Astrocyte (in vitro differentiated cells and primary cell): Measurements from ENCODE around the gene BANP.
"Not testable (repeated sequence)": the region's sequence is repeated elsewhere in the genome, so short reads cannot be mapped to it uniquely, and the experiment has no call there.

Experiments
- CTCF ChIP-seq: IDR thresholded peaks from 2 replicates; pipeline ENCODE4 v1.5.1; 2011; ENCODE audit warnings: low read depth, mild to moderate bottlenecking, inconsistent platforms, low read length, moderate library complexity; ENCODE audit not compliant: insufficient read depth
- EZH2 ChIP-seq: IDR thresholded peaks from 2 replicates; pipeline ENCODE4 v1.6.1; 2012; ENCODE audit warnings: mild to moderate bottlenecking, low read length, inconsistent platforms; ENCODE audit not compliant: insufficient read depth

- TF ChIP-seq CTCF, EZH2: not testable (repeated sequence)
Measured at GRCh38 chr16:87979911-87980630, 28.8 kb downstream of the BANP start.
